GM19467 (cell line): ENCODE data around the gene MTURN.
A peak's percentile ranks its signal among the peaks of the same experiment; 100 is the strongest.

Experiments
- ATAC-seq: cut with Tn5 transposase; IDR thresholded peaks from one replicate; pipeline ENCODE4 v1.9.1; 2021; ENCODE audit warnings: mild to moderate bottlenecking, moderate library complexity; ENCODE audit not compliant: unreplicated experiment

MTURN gene

DNA sequence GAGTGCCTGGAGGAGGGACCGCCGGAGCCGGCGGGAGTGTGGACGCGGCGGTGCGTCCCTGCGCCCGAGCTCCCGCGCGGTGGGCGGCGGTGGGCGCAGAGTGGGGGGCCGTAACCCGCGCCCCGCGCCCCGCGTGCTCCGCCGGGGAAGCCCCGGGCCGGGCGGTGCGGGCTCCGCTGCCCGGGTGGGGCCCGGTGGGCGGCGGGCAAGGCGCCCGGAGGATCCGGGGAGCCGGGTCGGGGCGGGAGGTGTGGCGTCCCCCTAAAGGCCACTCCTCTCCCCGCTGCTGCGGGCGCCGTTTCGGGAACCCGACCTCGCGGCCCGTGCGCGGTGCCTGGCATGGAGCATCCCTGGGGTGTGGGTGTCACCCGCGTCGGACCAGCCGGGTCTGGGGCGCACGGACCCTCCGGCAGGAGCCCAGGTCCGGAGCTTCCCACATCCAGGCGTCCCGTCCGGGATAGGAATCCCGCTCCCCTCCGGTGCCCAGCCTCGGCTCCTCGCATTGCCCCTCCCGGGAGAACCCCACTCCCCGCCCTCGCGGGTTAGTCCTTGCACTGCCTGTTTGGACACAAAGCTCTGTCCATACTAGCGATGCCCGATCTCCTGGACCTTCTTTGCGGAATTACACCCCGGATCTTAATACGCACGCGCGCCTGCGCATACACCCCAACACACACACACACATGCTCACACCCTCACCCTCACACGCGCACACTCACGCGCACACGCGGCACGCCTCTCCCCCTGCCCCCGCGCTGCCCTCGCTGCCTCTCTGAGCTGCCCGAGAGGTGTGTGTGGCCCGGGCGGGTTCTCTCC lies 723 bp downstream of the MTURN start:
- ATAC-seq: peak; percentile 29

DNA sequence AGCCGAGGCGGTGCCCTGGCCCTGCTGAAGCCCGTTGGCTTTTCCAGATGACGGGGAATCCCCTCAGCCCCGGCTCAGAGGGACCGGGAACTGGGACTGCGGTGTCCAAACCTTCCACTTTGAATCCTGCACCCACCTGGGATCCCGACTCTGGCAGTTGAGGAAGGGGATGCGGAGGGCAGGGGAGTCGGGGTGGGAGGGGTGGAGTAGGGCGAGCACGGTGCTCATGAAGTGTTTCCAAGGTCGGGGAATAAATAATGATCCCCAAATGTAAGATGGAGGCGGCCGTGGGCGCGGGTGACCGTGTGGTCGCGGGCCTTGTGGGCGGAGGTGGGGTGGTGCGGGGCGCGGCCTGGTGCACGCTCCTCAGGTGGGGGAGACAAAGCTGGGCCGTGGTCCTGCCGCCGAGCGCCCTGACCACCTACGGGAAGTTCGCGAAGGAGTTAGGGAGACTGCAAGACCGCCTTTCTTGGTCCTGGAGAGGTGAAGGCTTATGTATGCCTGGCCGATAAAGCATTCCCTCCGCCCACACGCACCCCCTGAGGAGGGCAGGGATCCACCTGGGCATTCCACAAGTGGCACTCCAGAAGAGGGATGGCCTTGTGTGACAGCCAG lies 1.4 kb downstream of the MTURN start:
- ATAC-seq: no peak

DNA sequence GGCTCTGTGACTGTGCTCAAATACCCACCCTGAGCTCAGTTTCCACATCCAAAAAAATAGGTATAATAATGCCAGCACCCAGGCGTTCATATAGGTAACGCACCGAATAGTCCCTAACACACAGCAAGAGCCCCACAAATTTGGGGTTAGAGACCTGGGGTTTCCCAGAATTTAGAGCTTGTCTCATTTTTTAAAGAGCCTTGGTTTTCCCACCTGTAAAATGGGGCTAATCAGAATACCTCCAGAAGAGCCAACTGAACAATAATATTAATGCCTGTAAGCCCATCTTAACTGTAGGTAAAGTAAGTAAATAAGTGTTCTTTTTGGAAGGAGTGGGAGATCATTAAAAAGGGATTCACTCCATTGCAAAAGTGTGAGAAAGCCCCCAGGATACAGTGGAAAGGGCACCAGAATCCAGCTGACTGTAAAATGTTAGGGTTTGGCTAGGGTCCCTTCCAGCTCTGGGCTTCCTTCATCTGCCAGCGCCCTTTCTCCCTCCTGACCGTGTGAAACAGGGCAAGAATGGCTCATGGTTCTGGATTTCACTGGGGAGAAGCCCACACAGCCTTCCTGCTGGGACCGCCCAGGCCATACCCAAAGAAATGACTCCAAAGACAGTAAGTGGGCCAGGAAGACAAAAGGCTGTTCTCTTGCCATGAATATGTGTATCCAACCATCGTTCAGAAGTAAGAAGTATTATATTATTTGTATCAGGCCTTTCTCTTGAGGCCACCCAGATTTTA lies 2.1 kb downstream of the MTURN start:
- ATAC-seq: no peak

DNA sequence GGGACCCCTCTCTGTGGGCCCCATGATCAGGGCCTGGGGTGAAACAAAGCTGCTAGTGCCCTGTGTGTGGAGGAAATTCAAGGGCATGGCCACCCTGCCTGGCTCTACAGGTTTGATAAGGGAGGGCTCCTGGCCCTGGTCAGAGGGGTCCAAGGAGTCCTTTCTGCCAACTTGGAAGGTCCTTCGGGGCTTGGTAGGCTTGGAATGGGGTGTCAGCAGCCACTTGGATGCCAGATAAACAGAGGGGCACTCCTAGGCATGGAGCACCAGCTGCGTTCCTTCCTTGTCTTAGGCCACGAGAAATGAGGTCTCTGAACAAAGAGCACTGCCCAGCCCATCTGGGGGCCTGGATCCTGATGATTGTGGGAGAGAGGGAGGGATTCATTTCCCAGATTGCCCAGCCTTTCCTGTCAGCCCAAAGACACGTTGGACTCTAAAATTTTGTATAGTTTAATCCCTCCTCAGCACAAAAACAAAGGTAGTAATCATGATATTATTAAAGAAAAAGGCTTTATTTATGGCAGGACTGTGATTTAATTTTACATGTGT lies 5.1 kb downstream of the MTURN start:
- ATAC-seq: no peak

DNA sequence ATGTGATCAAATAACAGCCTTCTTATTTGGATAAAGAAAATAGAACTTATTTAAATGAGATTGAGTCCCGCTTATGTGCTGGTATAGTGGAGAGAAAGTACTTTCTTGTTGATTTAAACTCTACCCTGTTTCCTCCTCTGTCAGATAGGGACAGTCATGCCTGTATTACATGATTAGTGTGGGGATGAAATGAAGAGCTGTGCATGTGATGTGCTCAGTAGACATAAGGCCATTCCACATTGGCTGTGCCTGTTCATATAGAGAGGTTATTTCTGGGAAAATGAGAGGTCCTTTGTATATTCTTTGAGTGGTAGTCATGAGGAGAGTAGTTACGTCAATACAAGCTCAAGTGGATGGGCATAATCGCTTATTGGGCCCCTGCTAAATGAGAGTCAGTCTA lies 5.7 kb downstream of the MTURN start:
- ATAC-seq: no peak

DNA sequence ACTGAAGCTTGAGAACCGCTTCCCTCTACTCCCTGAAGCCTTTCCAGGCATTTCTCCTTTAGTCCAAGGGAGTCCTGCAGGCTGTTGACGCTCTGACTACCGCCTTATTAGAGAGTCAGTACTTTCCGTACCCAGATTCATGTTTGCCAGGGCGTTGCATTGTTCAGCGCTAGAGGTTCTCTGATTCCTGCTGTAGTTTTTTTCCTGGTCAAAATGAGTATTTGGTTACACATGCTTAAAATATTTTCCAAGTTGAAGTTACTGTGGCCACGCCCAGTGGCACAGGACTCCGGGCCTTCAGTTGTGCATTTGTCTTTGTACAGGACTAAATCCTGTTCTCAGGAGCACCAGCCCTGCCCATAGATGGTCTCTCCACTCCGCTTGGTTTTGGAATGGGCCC lies 7.9 kb downstream of the MTURN start:
- no peak for ATAC-seq

DNA sequence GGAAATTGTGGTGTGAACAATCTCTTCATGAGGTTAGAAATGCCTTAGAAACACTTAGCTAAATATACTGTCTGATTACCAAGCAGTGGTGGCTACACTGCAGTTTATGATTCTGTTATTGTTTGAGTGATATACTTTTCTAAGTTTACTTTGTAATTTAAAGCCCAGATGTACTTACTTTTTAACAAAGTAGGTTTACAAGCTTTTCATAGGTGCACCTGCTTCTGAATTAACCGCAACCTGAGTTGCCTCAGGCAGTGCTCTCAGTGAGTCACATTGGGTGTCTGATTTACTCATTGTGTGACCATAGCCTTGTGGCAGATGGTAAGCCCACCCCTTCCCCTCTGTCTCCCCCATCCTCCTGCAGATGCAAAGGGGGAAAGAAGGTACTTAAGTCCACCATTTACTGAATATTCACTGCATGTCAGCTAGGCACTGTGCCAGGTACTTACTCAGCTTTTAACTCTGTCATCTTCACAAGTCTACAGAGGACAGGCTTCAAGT lies 9.0 kb downstream of the MTURN start:
- no peak for ATAC-seq

DNA sequence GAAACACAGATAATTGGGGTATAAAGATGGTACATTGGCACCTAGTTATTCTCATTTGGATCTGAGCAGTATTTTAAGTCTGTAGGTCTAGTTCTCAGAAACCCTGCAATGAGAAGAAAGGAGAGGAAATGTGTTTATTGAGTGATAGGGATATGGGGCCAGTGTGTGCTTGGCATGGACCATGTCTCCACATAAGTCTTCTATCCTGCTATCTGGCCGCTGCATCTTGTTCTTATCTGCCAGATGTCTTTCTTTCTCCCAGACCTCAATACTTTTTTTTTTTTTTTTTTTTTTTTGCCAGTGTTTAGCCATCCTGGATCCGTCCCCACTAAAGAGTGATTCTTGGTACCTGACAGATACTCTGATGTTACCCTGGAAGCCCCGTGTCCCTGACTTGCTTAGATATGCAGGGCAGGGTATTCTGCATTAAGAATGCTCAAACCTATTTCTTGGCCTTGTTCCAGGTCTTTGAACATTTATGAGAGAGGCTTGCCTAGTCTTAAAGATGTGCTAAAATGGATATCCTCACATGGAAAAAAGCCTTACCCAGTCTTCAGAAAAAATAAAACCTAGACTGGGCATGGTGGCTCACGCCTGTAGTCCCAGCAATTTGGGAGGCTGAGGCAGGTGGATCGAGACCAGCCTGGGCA lies 10.0 kb downstream of the MTURN start:
- no peak for ATAC-seq

DNA sequence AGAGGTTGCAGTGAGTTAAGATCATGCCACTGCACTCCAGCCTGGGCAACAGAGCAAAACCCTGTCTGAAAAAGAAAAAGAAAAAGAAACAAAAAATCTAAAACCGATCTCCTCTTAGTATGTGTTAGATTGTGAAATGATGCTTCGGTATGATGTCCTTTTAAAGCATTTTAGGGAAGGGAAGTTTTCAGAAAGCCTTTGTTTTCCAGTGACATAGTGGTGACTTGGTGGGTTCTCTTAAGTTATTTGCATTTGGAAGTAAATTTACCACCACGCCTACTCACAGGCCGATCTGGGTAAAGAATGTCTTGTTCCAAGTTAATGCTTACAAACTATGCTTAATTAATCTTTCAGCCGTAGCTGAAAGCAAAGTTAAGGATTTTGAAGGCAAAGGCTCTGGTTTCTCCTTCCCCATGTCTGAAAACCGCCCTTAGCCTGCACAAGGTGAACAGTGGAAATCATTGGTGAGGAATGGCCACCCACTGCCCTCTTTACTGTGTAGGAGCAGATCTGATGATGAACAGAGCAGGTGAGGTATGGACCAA lies 10.7 kb downstream of the MTURN start:
- ATAC-seq: no peak

DNA sequence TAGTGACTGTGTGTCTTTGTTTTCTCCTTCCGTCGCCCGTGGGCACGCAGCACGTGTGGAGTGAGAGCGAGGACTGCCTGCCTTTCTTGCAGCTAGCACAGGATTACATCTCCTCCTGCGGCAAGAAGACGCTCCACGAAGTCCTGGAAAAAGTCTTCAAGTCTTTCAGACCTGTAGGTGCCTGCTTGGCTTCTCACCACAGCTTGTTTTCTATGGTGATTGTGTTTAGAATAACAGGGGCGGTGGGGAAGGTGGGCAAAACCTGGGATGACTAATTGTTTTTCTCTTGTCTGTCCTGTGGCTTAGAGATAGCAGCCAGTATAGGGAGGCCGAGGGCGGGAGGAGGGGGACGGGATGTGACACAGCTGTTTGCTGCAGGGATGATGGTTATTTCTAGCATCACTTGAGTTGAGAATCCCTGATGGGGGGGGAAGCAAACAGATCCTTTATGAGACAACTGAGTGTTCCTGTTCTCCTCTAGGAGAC lies 11.4 kb downstream of the MTURN start:
- no peak for ATAC-seq

DNA sequence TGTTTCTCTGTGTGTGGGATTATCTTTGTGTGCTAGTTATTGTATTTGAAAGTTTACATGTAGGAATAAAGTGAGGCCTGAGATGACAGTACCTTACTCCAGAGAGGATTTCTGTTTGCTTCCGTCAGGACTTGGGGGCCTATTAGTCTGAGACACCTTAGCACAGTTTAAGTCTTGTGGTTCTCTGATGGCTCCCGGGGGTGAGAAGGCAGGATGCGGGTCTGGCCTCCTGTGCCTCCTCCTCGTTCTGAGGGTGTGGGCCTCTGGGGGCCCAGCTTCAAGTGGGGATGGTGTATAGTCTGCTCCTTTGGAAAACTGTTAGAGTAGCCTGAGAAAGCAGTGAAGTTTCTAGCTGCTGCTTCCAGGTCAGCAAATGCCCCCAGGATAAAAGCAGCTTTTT lies 12.4 kb downstream of the MTURN start:
- no peak for ATAC-seq

DNA sequence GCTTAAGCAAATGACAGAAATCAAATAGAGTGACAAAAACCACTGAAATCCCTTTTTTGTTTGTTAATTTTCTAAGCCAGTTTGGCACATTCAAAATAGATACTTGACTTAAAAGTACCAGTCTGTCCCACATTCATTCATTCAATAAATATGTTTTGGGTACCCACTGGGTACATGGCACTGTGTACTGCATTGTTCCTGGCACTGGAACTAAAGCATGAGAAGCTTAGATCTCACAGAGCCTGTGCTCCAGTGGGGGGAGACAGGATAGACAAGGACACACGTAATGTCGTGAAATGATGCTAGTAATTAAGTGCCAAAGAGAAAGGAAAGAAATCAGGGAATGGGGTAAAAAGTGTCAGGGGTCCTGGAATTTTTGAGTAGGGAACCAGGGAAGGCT lies 13.0 kb downstream of the MTURN start:
- no peak for ATAC-seq

DNA sequence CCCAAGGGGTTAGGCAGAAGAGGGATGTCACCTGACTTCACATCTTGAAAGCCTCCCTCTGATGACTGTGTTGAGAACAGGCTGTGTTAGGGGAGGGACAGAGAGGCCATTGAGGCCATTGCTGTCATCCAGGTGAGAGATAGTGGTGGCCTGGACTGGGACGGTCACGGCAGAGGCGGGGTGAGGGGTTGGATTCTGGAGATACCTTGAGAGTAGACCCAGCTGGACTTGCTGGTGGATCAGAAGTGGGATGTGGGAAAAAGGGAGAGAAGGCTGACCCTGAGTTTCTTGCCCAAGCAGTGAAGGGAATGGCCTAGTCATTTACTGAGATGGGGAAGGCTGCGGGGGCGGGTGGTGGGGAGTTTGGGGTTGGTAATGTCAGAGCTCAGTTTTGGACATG lies 13.6 kb downstream of the MTURN start:
- ATAC-seq: no peak

DNA sequence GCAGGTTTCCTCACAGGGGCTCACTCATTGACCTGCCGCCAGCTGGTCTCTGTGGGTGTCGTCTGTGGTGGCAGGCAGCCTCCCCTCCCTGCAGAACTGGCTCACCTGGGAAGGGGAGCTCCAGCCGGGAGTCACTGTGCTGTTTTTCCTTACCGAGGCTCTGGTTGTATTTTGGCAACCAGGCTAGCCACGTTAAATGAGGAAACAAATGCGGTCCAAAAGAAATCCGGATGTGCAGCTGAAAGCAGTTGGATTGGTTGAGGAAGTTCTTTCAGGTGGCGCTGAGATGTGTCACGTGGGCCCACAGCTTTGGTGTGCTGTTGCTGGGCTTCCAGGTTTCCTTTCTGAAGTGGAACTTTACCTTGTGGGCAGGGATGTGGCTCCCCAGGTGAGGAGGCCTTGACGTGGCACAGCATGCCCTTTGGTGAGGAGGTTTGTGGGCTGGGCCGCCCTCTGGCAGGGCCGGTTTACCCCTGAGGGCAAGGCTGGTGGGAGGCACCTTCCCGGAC lies 14.2 kb downstream of the MTURN start:
- ATAC-seq: no peak

DNA sequence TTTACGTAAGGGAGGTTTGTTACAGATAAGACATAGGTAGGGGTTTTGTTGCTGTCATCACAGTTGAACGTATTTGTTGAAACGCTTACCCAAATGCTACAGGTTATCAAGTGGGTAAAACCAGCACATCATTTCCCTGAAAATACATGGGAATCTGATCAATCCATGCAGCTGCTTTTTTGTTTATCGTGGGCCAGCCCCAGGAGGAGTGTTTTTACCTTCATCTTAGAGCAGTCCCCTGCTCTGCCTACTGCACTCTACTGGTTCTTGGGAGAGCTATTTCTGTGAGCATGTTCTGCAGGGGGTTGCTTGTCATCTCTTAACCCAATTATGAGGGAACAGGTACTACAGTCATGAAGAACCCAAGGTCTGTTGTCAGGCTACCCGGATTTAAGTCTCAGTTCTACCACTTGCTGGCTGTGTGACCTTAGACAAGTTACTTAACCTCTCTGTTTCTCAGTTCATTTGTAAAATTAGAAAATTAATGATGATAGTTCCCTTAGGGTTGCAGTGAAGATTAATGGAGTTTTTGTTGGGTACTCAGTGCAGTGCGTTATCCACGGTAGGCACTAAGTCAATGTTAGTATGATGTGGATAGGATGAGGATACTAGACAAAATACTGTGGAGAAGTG lies 15.0 kb downstream of the MTURN start:
- no peak for ATAC-seq

DNA sequence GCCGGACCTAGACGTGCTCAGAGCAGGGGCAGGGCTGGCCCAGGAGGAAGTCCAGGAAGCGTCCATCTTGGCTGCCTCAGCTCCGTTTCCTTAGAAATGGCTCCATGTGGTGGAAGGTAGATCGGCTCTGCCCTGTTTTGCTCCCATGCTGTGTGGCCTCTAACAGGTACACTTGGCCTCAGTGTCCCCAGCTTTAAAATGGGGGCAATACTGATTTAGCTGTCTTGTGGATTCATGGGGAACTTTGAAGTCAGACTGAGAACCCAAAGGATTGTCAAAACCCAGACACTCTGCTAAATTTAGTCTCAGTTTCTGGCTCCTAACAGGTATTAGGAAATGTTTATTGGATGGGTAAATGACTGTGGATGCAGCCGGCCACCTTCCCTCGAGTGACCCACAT lies 15.9 kb downstream of the MTURN start:
- ATAC-seq: no peak

DNA sequence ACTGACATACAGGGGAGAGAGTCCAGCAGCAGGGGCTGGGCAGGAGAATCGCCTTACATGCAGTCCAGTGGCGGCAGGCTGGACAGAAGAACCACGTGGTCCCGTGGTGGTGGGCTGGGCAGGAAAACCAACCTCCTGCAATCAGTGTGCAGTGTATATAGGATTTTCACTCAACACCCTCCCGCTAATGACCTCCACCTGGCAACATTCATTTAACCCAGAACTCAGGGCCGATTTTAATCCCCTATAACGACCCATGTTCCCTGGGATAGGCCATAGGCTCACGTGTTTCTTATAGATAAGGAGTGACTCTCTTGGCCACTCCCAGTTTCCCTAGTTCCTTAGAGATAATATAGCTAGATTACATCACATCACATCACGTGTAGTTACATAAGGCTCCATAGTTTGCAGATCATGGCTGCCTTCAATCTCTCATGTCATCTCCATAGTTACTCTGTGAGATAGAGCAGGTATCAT lies 19.4 kb downstream of the MTURN start:
- ATAC-seq: no peak

DNA sequence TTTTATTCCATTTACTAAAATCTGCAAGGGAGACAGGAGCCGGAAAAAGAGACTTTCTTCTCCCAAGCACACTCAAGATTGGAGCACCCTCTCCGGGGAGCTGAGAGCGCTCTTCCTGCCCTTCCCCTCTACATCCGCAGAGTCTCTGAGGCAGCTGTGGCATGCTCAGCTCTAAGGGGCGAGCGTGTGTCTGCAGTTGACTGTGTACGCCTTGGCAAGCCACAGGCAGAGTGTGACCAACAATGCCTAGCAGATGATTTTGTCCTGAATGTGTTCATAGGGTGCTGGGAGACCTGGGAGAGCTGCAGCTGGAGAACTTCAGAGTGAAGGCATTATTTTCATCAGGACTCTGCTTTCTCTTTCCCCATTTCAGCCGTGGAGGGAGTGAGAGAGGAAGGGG lies 20.7 kb downstream of the MTURN start:
- no peak for ATAC-seq

DNA sequence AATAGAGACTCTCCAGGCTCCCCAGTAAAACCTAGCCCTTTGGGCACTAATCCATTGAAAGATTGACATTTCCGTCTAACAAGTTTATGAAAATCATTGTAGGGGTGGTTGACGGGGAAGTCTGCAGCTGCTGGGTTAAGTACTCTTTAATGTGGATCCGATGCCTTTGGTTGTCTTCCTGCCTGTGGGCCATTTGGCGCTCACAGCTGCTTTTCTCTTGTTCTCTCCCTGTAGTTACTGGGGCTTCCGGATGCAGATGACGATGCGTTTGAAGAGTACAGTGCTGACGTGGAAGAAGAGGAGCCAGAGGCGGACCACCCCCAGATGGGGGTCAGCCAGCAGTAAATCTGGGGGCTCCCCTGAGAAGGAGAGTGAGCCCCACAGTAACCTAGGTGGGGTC lies 22.4 kb downstream of the MTURN start:
- no peak for ATAC-seq

DNA sequence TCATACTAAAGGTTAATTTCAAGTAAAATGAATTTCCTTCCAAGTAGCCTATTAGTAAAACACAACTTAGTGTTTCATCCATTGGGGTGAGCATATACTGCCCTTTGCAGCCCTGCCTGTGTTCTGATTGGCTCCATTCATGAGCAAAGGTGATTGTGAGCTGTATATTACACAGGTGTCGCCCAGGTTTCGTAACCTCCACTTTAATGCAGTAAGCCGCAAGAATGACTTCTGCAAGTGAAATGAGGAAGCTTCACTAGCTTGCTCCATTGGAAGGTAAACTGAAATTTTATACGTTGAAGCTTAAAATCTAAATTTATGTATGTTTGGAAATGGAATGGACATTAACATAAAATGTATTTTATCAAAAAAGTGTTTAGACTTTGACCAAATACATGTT lies 24.4 kb downstream of the MTURN start:
- no peak for ATAC-seq
